HG03139 (cell line): ENCODE results near the gene LCN1.

ENCODE experiments used
- ATAC-seq: cut with Tn5 transposase; IDR thresholded peaks from one replicate; pipeline ENCODE4 v1.9.1; 2021; ENCODE audit not compliant: unreplicated experiment

Gene LCN1

GRCh38 chr9:135520916-135521607 is at the start of gene LCN1:
LCN1 (plus strand) TSS chr9:135521440; CDS start chr9:135521498, 58 bp downstream.
- no peak for ATAC-seq

GRCh38 chr9:135471791-135472640 is 49.2 kb upstream of the LCN1 start:
- no peak for ATAC-seq

GRCh38 chr9:135473972-135474543 is 47.2 kb upstream of the LCN1 start:
- no peak for ATAC-seq

- ATAC-seq, result no peak
Measured at GRCh38 chr9:135474915-135475314, 46.3 kb upstream of the LCN1 start.

GRCh38 chr9:135476561-135477355 is 44.5 kb upstream of the LCN1 start:
- no peak for ATAC-seq

GRCh38 chr9:135478191-135478590 is 43.0 kb upstream of the LCN1 start:
- no peak for ATAC-seq

GRCh38 chr9:135478829-135479468 is 42.3 kb upstream of the LCN1 start:
- no peak for ATAC-seq

- ATAC-seq, result no peak
Measured at GRCh38 chr9:135479469-135480052, 41.7 kb upstream of the LCN1 start, which contains the start of gene PPP1R26. PPP1R26 (plus strand) TSS chr9:135479782; CDS start chr9:135484511, 4,729 bp downstream.

GRCh38 chr9:135480071-135480939 is 40.9 kb upstream of the LCN1 start:
- no peak for ATAC-seq

GRCh38 chr9:135480940-135481310 is 40.3 kb upstream of the LCN1 start:
- ATAC-seq, result no peak

GRCh38 chr9:135482015-135482754 is 39.1 kb upstream of the LCN1 start:
- ATAC-seq, result no peak

- no peak for ATAC-seq
Measured at GRCh38 chr9:135484460-135485277, 36.6 kb upstream of the LCN1 start.

GRCh38 chr9:135485385-135485784 is 35.9 kb upstream of the LCN1 start:
- no peak for ATAC-seq

- no peak for ATAC-seq
Measured at GRCh38 chr9:135485832-135486231, 35.4 kb upstream of the LCN1 start.

GRCh38 chr9:135486267-135487065 is 34.8 kb upstream of the LCN1 start:
- ATAC-seq, result no peak

- no peak for ATAC-seq
Measured at GRCh38 chr9:135487281-135488012, 33.8 kb upstream of the LCN1 start.
